HEK293 (cell line): ENCODE data around the gene UST.

Experiments used
- BCL11B ChIP-seq: fragments of 450-650 bp; formaldehyde crosslinking; IDR thresholded peaks from 2 replicates; pipeline ENCODE4 v1.5.1; 2016; ENCODE audit warnings: low read depth, missing biosample characterization, missing genetic modification characterization
- CTCF ChIP-seq: fragments of 450-650 bp; formaldehyde crosslinking; IDR thresholded peaks from 2 replicates; pipeline ENCODE4 v1.5.1; 2016; ENCODE audit warnings: missing biosample characterization, missing genetic modification characterization
- KLF8 ChIP-seq: fragments of 450-650 bp; formaldehyde crosslinking; IDR thresholded peaks from 2 replicates; pipeline ENCODE4 v1.5.1; 2016; ENCODE audit warnings: missing biosample characterization, missing genetic modification characterization
- REST ChIP-seq: fragments of 450-650 bp; formaldehyde crosslinking; IDR thresholded peaks from 2 replicates; pipeline ENCODE4 v1.5.1; 2016; ENCODE audit warnings: missing biosample characterization, missing genetic modification characterization
- ZBTB1 ChIP-seq: fragments of 450-650 bp; formaldehyde crosslinking; IDR thresholded peaks from 2 replicates; pipeline ENCODE4 v1.5.1; 2016; ENCODE audit warnings: missing biosample characterization, missing genetic modification characterization
- ZNF211 ChIP-seq: fragments of 450-650 bp; formaldehyde crosslinking; IDR thresholded peaks from 2 replicates; pipeline ENCODE4 v1.5.1; 2016; ENCODE audit warnings: low read depth, missing biosample characterization, missing genetic modification characterization
- ZNF600 ChIP-seq: fragments of 450-650 bp; formaldehyde crosslinking; IDR thresholded peaks from 2 replicates; pipeline ENCODE4 v1.5.1; 2016; ENCODE audit warnings: missing biosample characterization, missing genetic modification characterization
- ZNF704 ChIP-seq: fragments of 450-650 bp; formaldehyde crosslinking; IDR thresholded peaks from 2 replicates; pipeline ENCODE4 v1.5.1; 2016; ENCODE audit warnings: missing biosample characterization, missing genetic modification characterization
- TF ChIP-seq, protein P1 (sequence below): IDR thresholded peaks from 2 replicates; pipeline ENCODE4 v1.6.1; 2011; ENCODE audit warnings: mild to moderate bottlenecking, low read depth, low read length, borderline replicate concordance
- TF ChIP-seq, protein P2 (sequence below): fragments of 450-650 bp; formaldehyde crosslinking; IDR thresholded peaks from 2 replicates; pipeline ENCODE4 v1.5.1; 2016; ENCODE audit warnings: missing biosample characterization, missing genetic modification characterization, low read depth
- TF ChIP-seq, protein P3 (sequence below): fragments of 450-650 bp; formaldehyde crosslinking; IDR thresholded peaks from 2 replicates; pipeline ENCODE4 v1.5.1; 2016; ENCODE audit warnings: missing biosample characterization, missing genetic modification characterization

DNA sequence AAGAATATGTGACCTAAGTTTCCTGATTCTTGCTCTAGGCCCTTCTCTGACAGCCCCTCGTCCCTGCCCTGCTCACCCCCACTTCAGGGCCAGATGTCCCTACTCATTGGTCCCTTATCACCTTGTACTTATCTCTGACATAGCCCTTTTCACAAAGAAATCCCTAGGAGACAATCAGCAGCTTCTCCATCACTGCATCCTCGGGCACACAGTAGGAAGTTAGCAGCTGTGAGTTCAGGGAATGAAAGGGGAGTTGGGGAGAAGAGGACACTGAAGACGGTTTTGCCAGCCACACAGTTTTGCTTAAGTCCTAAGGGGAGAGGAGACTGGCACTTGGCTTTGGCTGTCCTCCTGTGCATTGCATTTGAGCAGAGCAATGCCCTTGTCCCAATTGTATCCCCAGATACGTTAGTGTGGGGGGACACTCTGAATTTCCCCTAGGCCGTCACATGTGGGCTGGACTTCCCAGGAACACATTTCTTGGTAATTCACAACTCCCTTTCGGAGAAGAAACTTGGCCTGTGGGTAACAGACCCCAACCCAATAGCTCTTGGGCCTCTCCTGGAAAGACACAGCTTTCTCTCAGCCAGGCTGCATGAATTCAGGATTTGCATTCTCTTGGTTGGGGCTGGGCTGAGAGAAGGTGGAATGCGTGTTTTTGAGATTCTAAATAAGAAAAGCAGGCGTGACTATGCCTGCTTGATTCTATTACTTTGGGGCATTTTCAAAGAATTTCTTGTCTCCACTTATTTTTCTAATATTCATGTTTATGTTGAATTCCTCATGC is 177.6 kb downstream of the UST start:
- TF ChIP-seq CTCF (tag by site-specific recombination) (no peak), ZNF704 (tag by site-specific recombination) (no peak), KLF8 (tag by site-specific recombination) (no peak), ZNF600 (no peak), REST (tag by site-specific recombination) (no peak), BCL11B (no peak), ZNF211 (tag by site-specific recombination) (no peak), ZBTB1 (tag by site-specific recombination) (no peak)
- TF ChIP-seq, protein P1, sequence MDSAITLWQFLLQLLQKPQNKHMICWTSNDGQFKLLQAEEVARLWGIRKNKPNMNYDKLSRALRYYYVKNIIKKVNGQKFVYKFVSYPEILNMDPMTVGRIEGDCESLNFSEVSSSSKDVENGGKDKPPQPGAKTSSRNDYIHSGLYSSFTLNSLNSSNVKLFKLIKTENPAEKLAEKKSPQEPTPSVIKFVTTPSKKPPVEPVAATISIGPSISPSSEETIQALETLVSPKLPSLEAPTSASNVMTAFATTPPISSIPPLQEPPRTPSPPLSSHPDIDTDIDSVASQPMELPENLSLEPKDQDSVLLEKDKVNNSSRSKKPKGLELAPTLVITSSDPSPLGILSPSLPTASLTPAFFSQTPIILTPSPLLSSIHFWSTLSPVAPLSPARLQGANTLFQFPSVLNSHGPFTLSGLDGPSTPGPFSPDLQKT, result no peak
- TF ChIP-seq, protein P2, sequence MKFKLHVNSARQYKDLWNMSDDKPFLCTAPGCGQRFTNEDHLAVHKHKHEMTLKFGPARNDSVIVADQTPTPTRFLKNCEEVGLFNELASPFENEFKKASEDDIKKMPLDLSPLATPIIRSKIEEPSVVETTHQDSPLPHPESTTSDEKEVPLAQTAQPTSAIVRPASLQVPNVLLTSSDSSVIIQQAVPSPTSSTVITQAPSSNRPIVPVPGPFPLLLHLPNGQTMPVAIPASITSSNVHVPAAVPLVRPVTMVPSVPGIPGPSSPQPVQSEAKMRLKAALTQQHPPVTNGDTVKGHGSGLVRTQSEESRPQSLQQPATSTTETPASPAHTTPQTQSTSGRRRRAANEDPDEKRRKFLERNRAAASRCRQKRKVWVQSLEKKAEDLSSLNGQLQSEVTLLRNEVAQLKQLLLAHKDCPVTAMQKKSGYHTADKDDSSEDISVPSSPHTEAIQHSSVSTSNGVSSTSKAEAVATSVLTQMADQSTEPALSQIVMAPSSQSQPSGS (tag by site-specific recombination), result no peak
- TF ChIP-seq, protein P3, sequence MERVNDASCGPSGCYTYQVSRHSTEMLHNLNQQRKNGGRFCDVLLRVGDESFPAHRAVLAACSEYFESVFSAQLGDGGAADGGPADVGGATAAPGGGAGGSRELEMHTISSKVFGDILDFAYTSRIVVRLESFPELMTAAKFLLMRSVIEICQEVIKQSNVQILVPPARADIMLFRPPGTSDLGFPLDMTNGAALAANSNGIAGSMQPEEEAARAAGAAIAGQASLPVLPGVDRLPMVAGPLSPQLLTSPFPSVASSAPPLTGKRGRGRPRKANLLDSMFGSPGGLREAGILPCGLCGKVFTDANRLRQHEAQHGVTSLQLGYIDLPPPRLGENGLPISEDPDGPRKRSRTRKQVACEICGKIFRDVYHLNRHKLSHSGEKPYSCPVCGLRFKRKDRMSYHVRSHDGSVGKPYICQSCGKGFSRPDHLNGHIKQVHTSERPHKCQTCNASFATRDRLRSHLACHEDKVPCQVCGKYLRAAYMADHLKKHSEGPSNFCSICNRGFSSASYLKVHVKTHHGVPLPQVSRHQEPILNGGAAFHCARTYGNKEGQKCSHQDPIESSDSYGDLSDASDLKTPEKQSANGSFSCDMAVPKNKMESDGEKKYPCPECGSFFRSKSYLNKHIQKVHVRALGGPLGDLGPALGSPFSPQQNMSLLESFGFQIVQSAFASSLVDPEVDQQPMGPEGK (tag by site-specific recombination), result no peak
